ENCODE data around the gene NR2E3.

DNA sequence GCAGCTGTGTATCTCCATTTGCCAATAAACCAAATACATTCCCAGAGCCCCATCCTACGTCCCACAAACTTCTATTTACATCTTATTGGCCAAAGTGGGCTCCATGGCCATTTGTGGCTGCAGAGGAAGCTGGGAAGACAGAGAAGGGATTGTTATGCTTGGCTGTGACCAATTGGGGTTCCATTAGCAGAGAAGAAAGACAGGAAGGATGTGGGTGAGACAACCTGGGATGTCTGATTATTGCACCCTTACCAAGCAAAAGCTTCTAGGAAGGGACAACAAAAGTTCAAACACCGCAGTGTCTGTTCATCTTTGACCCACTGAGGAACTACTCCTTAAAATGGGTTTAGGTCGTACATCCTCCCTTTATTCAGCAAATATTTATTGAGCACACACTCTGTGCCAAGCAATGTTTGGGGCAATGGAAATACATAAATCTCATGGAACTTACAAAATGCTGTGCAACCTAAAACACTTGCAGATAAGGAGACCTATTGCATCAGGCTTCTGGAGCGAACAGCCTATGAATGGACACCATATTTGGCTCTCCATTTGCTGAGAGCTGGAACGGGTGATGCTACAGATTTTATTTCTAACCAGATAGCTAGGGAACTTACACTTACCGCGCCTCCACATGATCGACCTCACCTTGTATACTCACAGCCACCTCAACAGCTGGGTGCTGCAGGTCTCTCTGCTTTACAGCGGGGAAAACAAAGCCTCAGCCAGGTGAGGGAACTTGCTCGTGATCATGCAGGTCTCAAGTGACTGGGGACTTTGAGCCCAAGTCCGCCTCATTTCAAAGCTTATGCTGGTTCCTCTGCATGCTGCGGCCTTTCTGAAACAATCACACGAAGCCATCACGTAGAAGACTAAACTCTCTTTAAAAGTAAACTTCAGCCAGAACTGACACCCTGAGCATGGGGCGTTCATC, 21.4 kb upstream of the NR2E3 start:
- TF ChIP-seq, protein P1, sequence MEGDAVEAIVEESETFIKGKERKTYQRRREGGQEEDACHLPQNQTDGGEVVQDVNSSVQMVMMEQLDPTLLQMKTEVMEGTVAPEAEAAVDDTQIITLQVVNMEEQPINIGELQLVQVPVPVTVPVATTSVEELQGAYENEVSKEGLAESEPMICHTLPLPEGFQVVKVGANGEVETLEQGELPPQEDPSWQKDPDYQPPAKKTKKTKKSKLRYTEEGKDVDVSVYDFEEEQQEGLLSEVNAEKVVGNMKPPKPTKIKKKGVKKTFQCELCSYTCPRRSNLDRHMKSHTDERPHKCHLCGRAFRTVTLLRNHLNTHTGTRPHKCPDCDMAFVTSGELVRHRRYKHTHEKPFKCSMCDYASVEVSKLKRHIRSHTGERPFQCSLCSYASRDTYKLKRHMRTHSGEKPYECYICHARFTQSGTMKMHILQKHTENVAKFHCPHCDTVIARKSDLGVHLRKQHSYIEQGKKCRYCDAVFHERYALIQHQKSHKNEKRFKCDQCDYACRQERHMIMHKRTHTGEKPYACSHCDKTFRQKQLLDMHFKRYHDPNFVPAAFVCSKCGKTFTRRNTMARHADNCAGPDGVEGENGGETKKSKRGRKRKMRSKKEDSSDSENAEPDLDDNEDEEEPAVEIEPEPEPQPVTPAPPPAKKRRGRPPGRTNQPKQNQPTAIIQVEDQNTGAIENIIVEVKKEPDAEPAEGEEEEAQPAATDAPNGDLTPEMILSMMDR (conservative IDR thresholded peaks at IDR 0.05; ENCODE audit: low read depth, low read length) = no peak
- no peak for TF ChIP-seq EZH2phosphoT487 (IDR thresholded peaks at IDR 0.05; ENCODE audit: borderline replicate concordance, low read length)
- no peak for TF ChIP-seq EZH2 (IDR thresholded peaks at IDR 0.05; ENCODE audit: low read length, unreplicated experiment)
